Neural cell (in vitro differentiated cells): ENCODE results near the gene MMP15. TPM values are rescaled to one million over a fixed set of nuclear protein-coding genes. Genes with fewer than 3 reads are reported as not detected.

ENCODE experiments used
- H2AFZ ChIP-seq: fragments of 200-600, 300-800 bp; sonication (generic), shearing (Covaris generic); 2 replicates; pipeline ENCODE4 v1.6.0; 2014; ENCODE audit warnings: low read depth, mild to moderate bottlenecking, antibody characterized with exemption, low read length, moderate library complexity
- H3F3A ChIP-seq: fragments of 200-600 bp; shearing (Covaris generic); 2 replicates; pipeline ENCODE4 v1.6.1; 2016; ENCODE audit warnings: mild to moderate bottlenecking, moderate library complexity, mixed read lengths, antibody characterized with exemption, low read length; ENCODE audit not compliant: insufficient read depth, poor library complexity, severe bottlenecking
- H3K27ac ChIP-seq: fragments of 200-600, 300-800 bp; sonication (generic), shearing (Covaris generic); 2 replicates; pipeline ENCODE4 v1.5.1; 2014; ENCODE audit warnings: mild to moderate bottlenecking, low read length, moderate library complexity
- H3K27me3 ChIP-seq: fragments of 300-800, 200-600 bp; sonication (generic), shearing (Covaris generic); 2 replicates; pipeline ENCODE4 v1.6.0; 2014; ENCODE audit warnings: mild to moderate bottlenecking, low read depth, low read length, moderate library complexity; ENCODE audit not compliant: insufficient read depth
- H3K36me3 ChIP-seq: fragments of 300-800, 200-600 bp; sonication (generic), shearing (Covaris generic); 2 replicates; pipeline ENCODE4 v1.5.1; 2014; ENCODE audit warnings: mild to moderate bottlenecking, antibody characterized with exemption, low read length, moderate library complexity; ENCODE audit not compliant: insufficient read depth
- H3K4me2 ChIP-seq: fragments of 300-800, 200-600 bp; sonication (generic), shearing (Covaris generic); 2 replicates; pipeline ENCODE4 v1.6.0; 2014; ENCODE audit warnings: mild to moderate bottlenecking, low read length
- H3K4me3 ChIP-seq: fragments of 300-800, 200-600 bp; sonication (generic), shearing (Covaris generic); 2 replicates; pipeline ENCODE4 v1.5.1; 2014; ENCODE audit warnings: mild to moderate bottlenecking, low read length, moderate library complexity
- H3K79me2 ChIP-seq: fragments of 200-600 bp; shearing (Covaris generic); replicated peaks from 2 replicates; pipeline ENCODE4 v1.6.0; 2014; ENCODE audit warnings: mild to moderate bottlenecking, low read length, moderate library complexity; ENCODE audit not compliant: insufficient read depth
- H3K9ac ChIP-seq: fragments of 300-800, 200-600 bp; sonication (generic), shearing (Covaris generic); 2 replicates; pipeline ENCODE4 v1.6.1; 2016; ENCODE audit warnings: mild to moderate bottlenecking, low read length, mixed read lengths
- H3K9me2 ChIP-seq: fragments of 200-600 bp; shearing (Covaris generic); 2 replicates; pipeline ENCODE4 v1.6.1; 2016; ENCODE audit warnings: mild to moderate bottlenecking, low read length, mixed read lengths; ENCODE audit not compliant: insufficient read depth
- H3K9me3 ChIP-seq: fragments of 200-600, 300-800 bp; sonication (generic), shearing (Covaris generic); 2 replicates; pipeline ENCODE4 v1.6.1; 2016; ENCODE audit warnings: mild to moderate bottlenecking, mixed run types, low read length, moderate library complexity, mixed read lengths
- H4K20me1 ChIP-seq: fragments of 200-600 bp; shearing (Covaris generic); 2 replicates; pipeline ENCODE4 v1.6.1; 2016; ENCODE audit warnings: mild to moderate bottlenecking, mixed run types; ENCODE audit not compliant: insufficient read depth
- EP300 ChIP-seq: fragments of 450-650 bp; conservative IDR thresholded peaks from 2 replicates; pipeline ENCODE4 v1.6.1; 2014; ENCODE audit warnings: antibody characterized with exemption, mild to moderate bottlenecking, moderate library complexity; ENCODE audit not compliant: poor library complexity, severe bottlenecking
- EZH2 ChIP-seq: fragments of 200-600, 300-800 bp; shearing (Covaris generic), sonication (generic); IDR thresholded peaks from 2 replicates; pipeline ENCODE4 v1.6.1; 2014; ENCODE audit warnings: antibody characterized with exemption, low read length, borderline replicate concordance, mild to moderate bottlenecking; ENCODE audit not compliant: insufficient read depth, poor library complexity, severe bottlenecking
- MXI1 ChIP-seq: fragments of 450-650 bp; conservative IDR thresholded peaks from 2 replicates; pipeline ENCODE4 v1.6.1; 2014; ENCODE audit warnings: antibody characterized with exemption, mild to moderate bottlenecking; ENCODE audit not compliant: poor library complexity, severe bottlenecking
- POLR2AphosphoS5 ChIP-seq: IDR thresholded peaks from 2 replicates; pipeline ENCODE4 v1.6.1; 2012
- RAD21 ChIP-seq: fragments of 450-650 bp; conservative IDR thresholded peaks from 2 replicates; pipeline ENCODE4 v1.6.1; 2014; ENCODE audit warnings: antibody characterized with exemption, mild to moderate bottlenecking, moderate library complexity
- SMC3 ChIP-seq: fragments of 450-650 bp; conservative IDR thresholded peaks from 2 replicates; pipeline ENCODE4 v1.6.1; 2014; ENCODE audit warnings: antibody characterized with exemption, mild to moderate bottlenecking, moderate library complexity; ENCODE audit not compliant: poor library complexity
- TAF1 ChIP-seq: IDR thresholded peaks from 2 replicates; pipeline ENCODE4 v1.6.1; 2012; ENCODE audit warnings: low read depth
- polyA plus RNA-seq: library from polyadenylated mRNA; depleted of rRNA; stranded (reverse); fragments of >200 nt; gene quantifications from 2 replicates; pipeline ENCODE4 v1.2.3, GENCODE V29; 2014
- TF ChIP-seq, protein P1 (sequence below): IDR thresholded peaks from 2 replicates; pipeline ENCODE4 v1.6.1; 2012; ENCODE audit warnings: borderline replicate concordance
- TF ChIP-seq, protein P2 (sequence below): fragments of 450-650 bp; IDR thresholded peaks from 2 replicates; pipeline ENCODE4 v1.5.1; 2014; ENCODE audit warnings: antibody characterized with exemption, mild to moderate bottlenecking, moderate library complexity; ENCODE audit not compliant: poor library complexity, severe bottlenecking

MMP15 gene
- polyA plus RNA-seq, 1 donor from 2014 or later, result 18.5 TPM

DNA sequence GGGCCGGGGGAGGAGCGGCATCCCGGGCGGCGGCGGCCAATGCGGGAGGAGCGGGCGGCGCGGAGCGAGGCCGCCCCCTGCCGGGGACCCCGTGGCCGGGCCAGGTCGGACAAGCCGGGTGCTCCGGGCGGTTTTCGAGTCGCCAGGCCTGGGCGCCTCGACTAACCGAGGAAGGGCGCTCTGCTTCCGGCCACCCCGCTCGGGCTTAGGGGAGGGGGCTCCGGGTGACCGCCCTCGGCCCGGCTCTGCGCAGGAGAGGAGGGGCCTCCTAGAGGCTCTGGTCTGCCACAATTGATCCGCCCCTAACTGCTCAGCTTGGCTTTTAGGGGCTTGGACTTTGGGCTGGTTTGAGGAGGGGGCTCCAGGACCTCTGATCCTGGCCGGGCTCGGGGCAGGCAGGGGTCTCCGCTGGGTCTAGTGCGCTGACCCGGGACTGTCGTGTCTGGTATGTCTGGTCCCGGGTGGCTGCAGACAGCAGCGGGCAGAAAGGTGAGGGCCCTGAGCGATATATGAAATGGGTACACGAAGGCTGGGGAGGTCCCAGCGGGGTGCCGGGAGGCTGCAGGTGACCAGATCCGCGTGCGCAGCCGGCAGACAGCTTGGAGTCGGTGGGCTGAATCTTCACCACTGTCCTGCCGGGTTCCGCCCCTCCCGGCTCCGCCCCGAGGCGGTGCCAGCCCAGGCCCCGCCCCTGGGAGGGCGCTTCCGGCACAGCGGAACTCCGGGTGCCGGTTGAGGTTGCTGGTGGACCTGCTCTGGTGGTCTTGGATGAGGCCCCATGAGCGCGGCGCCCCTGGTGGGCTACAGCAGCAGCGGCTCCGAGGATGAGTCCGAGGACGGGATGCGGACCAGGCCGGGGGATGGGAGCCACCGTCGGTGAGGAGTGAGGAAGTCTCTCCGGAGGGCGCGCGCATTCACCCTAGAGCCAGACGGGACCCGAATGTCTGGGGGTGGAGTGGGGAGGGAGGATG is 24.6 kb upstream of the MMP15 start, which contains the start of gene USB1:
Gene USB1, plus strand, starts transcription at position 702 of the 971 bp plus-strand sequence. Its CDS starts 77 bp downstream, at position 779.
- no peaks in the 10 kb centered on the region for H3K36me3 ChIP-seq
- H3K9me3 ChIP-seq, result no peaks in the 10 kb centered on the region
- peaks cover 10% of the 10 kb centered on the region for H3K79me2 ChIP-seq
- no peaks in the 10 kb centered on the region for H3K27me3 ChIP-seq
- peak within 1 kb of the TSS; percentile 94 for H3K4me3 ChIP-seq
- peak within 1 kb of the TSS; percentile 69 for H3K27ac ChIP-seq
- TF ChIP-seq EZH2, result no peak
- TF ChIP-seq, protein P1, sequence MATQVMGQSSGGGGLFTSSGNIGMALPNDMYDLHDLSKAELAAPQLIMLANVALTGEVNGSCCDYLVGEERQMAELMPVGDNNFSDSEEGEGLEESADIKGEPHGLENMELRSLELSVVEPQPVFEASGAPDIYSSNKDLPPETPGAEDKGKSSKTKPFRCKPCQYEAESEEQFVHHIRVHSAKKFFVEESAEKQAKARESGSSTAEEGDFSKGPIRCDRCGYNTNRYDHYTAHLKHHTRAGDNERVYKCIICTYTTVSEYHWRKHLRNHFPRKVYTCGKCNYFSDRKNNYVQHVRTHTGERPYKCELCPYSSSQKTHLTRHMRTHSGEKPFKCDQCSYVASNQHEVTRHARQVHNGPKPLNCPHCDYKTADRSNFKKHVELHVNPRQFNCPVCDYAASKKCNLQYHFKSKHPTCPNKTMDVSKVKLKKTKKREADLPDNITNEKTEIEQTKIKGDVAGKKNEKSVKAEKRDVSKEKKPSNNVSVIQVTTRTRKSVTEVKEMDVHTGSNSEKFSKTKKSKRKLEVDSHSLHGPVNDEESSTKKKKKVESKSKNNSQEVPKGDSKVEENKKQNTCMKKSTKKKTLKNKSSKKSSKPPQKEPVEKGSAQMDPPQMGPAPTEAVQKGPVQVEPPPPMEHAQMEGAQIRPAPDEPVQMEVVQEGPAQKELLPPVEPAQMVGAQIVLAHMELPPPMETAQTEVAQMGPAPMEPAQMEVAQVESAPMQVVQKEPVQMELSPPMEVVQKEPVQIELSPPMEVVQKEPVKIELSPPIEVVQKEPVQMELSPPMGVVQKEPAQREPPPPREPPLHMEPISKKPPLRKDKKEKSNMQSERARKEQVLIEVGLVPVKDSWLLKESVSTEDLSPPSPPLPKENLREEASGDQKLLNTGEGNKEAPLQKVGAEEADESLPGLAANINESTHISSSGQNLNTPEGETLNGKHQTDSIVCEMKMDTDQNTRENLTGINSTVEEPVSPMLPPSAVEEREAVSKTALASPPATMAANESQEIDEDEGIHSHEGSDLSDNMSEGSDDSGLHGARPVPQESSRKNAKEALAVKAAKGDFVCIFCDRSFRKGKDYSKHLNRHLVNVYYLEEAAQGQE, result peak; percentile 67
- TF ChIP-seq POLR2AphosphoS5, result peak; percentile 76
- peak; percentile 75 for TF ChIP-seq SMC3
- TF ChIP-seq RAD21, result peak; percentile 73
- TF ChIP-seq, protein P2, sequence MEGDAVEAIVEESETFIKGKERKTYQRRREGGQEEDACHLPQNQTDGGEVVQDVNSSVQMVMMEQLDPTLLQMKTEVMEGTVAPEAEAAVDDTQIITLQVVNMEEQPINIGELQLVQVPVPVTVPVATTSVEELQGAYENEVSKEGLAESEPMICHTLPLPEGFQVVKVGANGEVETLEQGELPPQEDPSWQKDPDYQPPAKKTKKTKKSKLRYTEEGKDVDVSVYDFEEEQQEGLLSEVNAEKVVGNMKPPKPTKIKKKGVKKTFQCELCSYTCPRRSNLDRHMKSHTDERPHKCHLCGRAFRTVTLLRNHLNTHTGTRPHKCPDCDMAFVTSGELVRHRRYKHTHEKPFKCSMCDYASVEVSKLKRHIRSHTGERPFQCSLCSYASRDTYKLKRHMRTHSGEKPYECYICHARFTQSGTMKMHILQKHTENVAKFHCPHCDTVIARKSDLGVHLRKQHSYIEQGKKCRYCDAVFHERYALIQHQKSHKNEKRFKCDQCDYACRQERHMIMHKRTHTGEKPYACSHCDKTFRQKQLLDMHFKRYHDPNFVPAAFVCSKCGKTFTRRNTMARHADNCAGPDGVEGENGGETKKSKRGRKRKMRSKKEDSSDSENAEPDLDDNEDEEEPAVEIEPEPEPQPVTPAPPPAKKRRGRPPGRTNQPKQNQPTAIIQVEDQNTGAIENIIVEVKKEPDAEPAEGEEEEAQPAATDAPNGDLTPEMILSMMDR, result peak; percentile 80
- no peaks in the 10 kb centered on the region for H3K9me2 ChIP-seq
- peak within 1 kb of the TSS; percentile 86 for H3K9ac ChIP-seq
- no peaks in the 10 kb centered on the region for H3F3A ChIP-seq
- no peaks in the 10 kb centered on the region for H4K20me1 ChIP-seq
- peak within 1 kb of the TSS; percentile 93 for H3K4me2 ChIP-seq
- H2AFZ ChIP-seq, result peak within 1 kb of the TSS; percentile 80

DNA sequence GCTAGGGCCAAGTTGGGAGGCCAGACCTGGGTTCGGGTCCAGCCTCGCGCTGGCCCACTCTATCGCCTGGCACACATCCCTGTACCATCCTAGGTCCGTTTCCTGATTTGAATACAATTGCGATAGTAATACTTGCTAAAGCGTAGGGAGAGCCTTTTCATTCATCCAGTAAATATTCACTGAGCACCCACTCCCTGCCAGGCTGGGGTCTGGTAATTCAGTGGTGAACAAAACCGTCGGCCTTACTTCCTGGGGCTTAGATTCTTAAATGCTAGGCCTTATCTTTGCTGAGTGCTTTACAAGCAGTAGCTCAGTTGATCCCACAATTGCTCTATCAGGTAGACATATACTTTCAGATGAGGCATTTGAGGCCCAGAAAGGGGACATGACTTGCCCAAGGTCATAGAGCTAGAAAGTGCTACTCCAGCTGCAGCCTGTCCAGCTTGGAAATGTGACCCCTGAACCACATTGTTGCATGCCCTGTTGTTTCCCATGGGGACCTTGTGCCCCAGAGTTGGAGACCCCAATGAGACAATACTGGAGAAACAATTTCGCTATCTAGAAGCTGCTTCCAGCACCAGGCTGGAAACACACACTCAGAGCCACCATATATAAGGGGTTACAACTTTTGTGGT is 23.7 kb upstream of the MMP15 start:
- H3K79me2 ChIP-seq, result peaks cover 10% of the 10 kb centered on the region
- no peaks in the 10 kb centered on the region for H3K27me3 ChIP-seq
- H3K9me3 ChIP-seq, result no peaks in the 10 kb centered on the region
- no peak overlapping the region for H3K27ac ChIP-seq
- H3F3A ChIP-seq, result no peaks in the 10 kb centered on the region
- H3K9ac ChIP-seq, result peak overlapping the region; percentile 86
- H3K9me2 ChIP-seq, result no peaks in the 10 kb centered on the region
- H3K4me2 ChIP-seq, result peak overlapping the region; percentile 27
- peak overlapping the region; percentile 94 for H3K4me3 ChIP-seq
- TF ChIP-seq EP300 (no peak), EZH2 (no peak), POLR2AphosphoS5 (no peak), TAF1 (no peak), RAD21 (no peak), SMC3 (no peak), MXI1 (no peak)
- TF ChIP-seq, protein P1, result no peak
- TF ChIP-seq, protein P2, result no peak
- H4K20me1 ChIP-seq, result no peaks in the 10 kb centered on the region
- no peaks in the 10 kb centered on the region for H3K36me3 ChIP-seq
- H2AFZ ChIP-seq, result no peak overlapping the region
